Smooth muscle cell (in vitro differentiated cells): Measurements from ENCODE around the gene USP20. TPM values are rescaled to one million over a fixed set of nuclear protein-coding genes. Genes with fewer than 3 reads are reported as not detected.
A peak's percentile ranks its signal among the peaks of the same experiment; 100 is the strongest.
"Not testable (repeated sequence)": the region's sequence is repeated elsewhere in the genome, so short reads cannot be mapped to it uniquely, and the experiment has no call there.

ENCODE experiments used
- DNase-seq: peaks from one replicate; lab custom pipeline; 2025; ENCODE audit not compliant: unreplicated experiment; lab: John Stamatoyannopoulos, UW
- H2AFZ ChIP-seq: fragments of 200-600 bp; sonication (generic); 2 replicates; pipeline ENCODE4 v1.6.0; 2016; ENCODE audit warnings: antibody characterized with exemption, low read depth, mild to moderate bottlenecking
- H3F3A ChIP-seq: fragments of 200-600 bp; sonication (generic); 2 replicates; pipeline ENCODE4 v1.6.0; 2017; ENCODE audit warnings: antibody characterized with exemption, low read depth
- H3K27ac ChIP-seq: fragments of 200-600 bp; sonication (generic); 2 replicates; pipeline ENCODE4 v1.5.1; 2016; ENCODE audit warnings: low read depth, mild to moderate bottlenecking
- H3K27me3 ChIP-seq: fragments of 200-600 bp; sonication (generic); 2 replicates; pipeline ENCODE4 v1.6.1; 2016; ENCODE audit warnings: low read depth, mild to moderate bottlenecking
- H3K36me3 ChIP-seq: fragments of 200-600 bp; sonication (generic); 2 replicates; pipeline ENCODE4 v1.5.1; 2016; ENCODE audit warnings: low read depth
- H3K4me1 ChIP-seq: fragments of 200-600 bp; sonication (generic); 2 replicates; pipeline ENCODE4 v1.5.1; 2016; ENCODE audit warnings: low read depth
- H3K4me2 ChIP-seq: fragments of 200-600 bp; sonication (generic); 2 replicates; pipeline ENCODE4 v1.6.0; 2016; ENCODE audit warnings: mild to moderate bottlenecking
- H3K4me3 ChIP-seq: fragments of 200-600 bp; sonication (generic); 2 replicates; pipeline ENCODE4 v1.5.1; 2016; ENCODE audit warnings: mild to moderate bottlenecking
- H3K79me2 ChIP-seq: fragments of 200-600 bp; sonication (generic); 2 replicates; pipeline ENCODE4 v1.6.0; 2016; ENCODE audit warnings: low read depth, mild to moderate bottlenecking
- H3K9ac ChIP-seq: fragments of 200-600 bp; sonication (generic); 2 replicates; pipeline ENCODE4 v1.6.0; 2016; ENCODE audit warnings: low read depth
- H3K9me3 ChIP-seq: fragments of 200-600 bp; sonication (generic); replicated peaks from 2 replicates; pipeline ENCODE4 v1.5.1; 2016; ENCODE audit warnings: low read depth
- H4K20me1 ChIP-seq: fragments of 200-600 bp; sonication (generic); 2 replicates; pipeline ENCODE4 v1.6.0; 2016; ENCODE audit warnings: low read depth
- CTCF ChIP-seq: fragments of 200-600 bp; sonication (generic); IDR thresholded peaks from 2 replicates; pipeline ENCODE4 v1.5.1; 2017; ENCODE audit warnings: borderline replicate concordance, mild to moderate bottlenecking, antibody characterized with exemption; ENCODE audit not compliant: insufficient read depth, poor library complexity, severe bottlenecking
- WGBS: methylation state at CpG from one replicate; pipeline ENCODE4 v1.1.7; 2016; ENCODE audit warnings: low lambda C conversion rate; 5-methylcytosine and 5-hydroxymethylcytosine counted together
- polyA plus RNA-seq: library from polyadenylated mRNA; unstranded; fragments of >200 nt; fragmentation: Nextera tagmentation; extraction: Ambion mirVana; gene quantifications from 2 replicates; pipeline ENCODE4 v1.2.1, GENCODE V29; 2016
- total RNA-seq: library from RNA; depleted of rRNA; stranded (reverse); fragments of >200 nt; gene quantifications from 2 replicates; pipeline ENCODE4 v1.2.3, GENCODE V29; 2014

Gene USP20
- total and polyA plus RNA-seq, 2 experiments from 2014 or later: 14.6 to 29.7 TPM

GRCh38 chr9:129889122-129889940 is 54.1 kb downstream of the USP20 start:
- H4K20me1 ChIP-seq: no peaks in the 10 kb centered on the region
- H3K9me3 ChIP-seq: no peaks in the 10 kb centered on the region
- 88% methylated on average over 31 of the region's 31 CpGs for WGBS
- H2AFZ ChIP-seq: no peak overlapping the region
- peaks cover 19% of the 10 kb centered on the region for H3K4me1 ChIP-seq
- no peak overlapping the region for H3K4me3 ChIP-seq
- TF ChIP-seq CTCF: no peak
- no peaks in the 10 kb centered on the region for H3F3A ChIP-seq
- no peaks in the 10 kb centered on the region for H3K36me3 ChIP-seq
- no peak overlapping the region for H3K27ac ChIP-seq
- no peaks in the 10 kb centered on the region for H3K79me2 ChIP-seq
- no peaks in the 10 kb centered on the region for H3K27me3 ChIP-seq
- no peak overlapping the region for H3K9ac ChIP-seq
- DNase-seq: no peak
- H3K4me2 ChIP-seq: no peak overlapping the region

- no peak for DNase-seq
- H3K27ac ChIP-seq: no peak overlapping the region
- no peaks in the 10 kb centered on the region for H4K20me1 ChIP-seq
- WGBS: 70% methylated on average over 17 of the region's 37 CpGs
- H2AFZ ChIP-seq: no peak overlapping the region
- no peaks in the 10 kb centered on the region for H3F3A ChIP-seq
- TF ChIP-seq CTCF: no peak
- no peak overlapping the region for H3K9ac ChIP-seq
- H3K4me3 ChIP-seq: no peak overlapping the region
- H3K4me2 ChIP-seq: no peak overlapping the region
- H3K79me2 ChIP-seq: no peaks in the 10 kb centered on the region
- H3K36me3 ChIP-seq: no peaks in the 10 kb centered on the region
- no peaks in the 10 kb centered on the region for H3K9me3 ChIP-seq
- no peaks in the 10 kb centered on the region for H3K27me3 ChIP-seq
- peaks cover 11% of the 10 kb centered on the region for H3K4me1 ChIP-seq
Measured at GRCh38 chr9:129889941-129890717, 54.9 kb downstream of the USP20 start.

- not testable (repeated sequence) for H4K20me1 ChIP-seq, H3K27ac ChIP-seq, H2AFZ ChIP-seq, H3K9me3 ChIP-seq, H3K4me1 ChIP-seq, H3K4me3 ChIP-seq, H3K79me2 ChIP-seq, H3K4me2 ChIP-seq, H3F3A ChIP-seq, DNase-seq, H3K9ac ChIP-seq, H3K27me3 ChIP-seq, H3K36me3 ChIP-seq
- 83% methylated on average over 14 of the region's 14 CpGs for WGBS
Measured at GRCh38 chr9:129890718-129891299, 55.6 kb downstream of the USP20 start.

- Histone ChIP-seq H3K9ac (no peak overlapping the region), H3K9me3 (no peaks in the 10 kb centered on the region), H3K79me2 (no peaks in the 10 kb centered on the region), H3K4me1 (peaks cover under 1% of the 10 kb centered on the region), H3K4me2 (peak overlapping the region; percentile 2), H3K27me3 (no peaks in the 10 kb centered on the region), H4K20me1 (no peaks in the 10 kb centered on the region), H2AFZ (no peak overlapping the region), H3K27ac (peak overlapping the region; percentile 45), H3F3A (no peaks in the 10 kb centered on the region), H3K4me3 (no peak overlapping the region), H3K36me3 (no peaks in the 10 kb centered on the region)
- 87% methylated on average over 4 of the region's 4 CpGs for WGBS
- no peak for DNase-seq
- no peak for TF ChIP-seq CTCF
Measured at GRCh38 chr9:129891569-129891968, 56.3 kb downstream of the USP20 start.
